H1 (cell line): ENCODE results near the gene DIPK1A. TPM values are rescaled to one million over a fixed set of nuclear protein-coding genes. Genes with fewer than 3 reads are reported as not detected.

ENCODE experiments used
- CHD2 ChIP-seq: IDR thresholded peaks from 2 replicates; pipeline ENCODE4 v1.6.1; 2012; ENCODE audit warnings: low read length, improper control_type of control experiment
- CTBP2 ChIP-seq: IDR thresholded peaks from 2 replicates; pipeline ENCODE4 v1.7.0; 2011; ENCODE audit warnings: borderline replicate concordance, mild to moderate bottlenecking, moderate library complexity, mixed read lengths, low read length; ENCODE audit not compliant: insufficient read depth, insufficient read length
- GTF2F1 ChIP-seq: IDR thresholded peaks from 2 replicates; pipeline ENCODE4 v1.6.1; 2012; ENCODE audit warnings: low read depth, low read length, improper control_type of control experiment, borderline replicate concordance
- SP4 ChIP-seq: IDR thresholded peaks from 2 replicates; pipeline ENCODE4 v1.6.1; 2012; ENCODE audit warnings: low read length, inconsistent platforms
- SRF ChIP-seq: IDR thresholded peaks from 2 replicates; pipeline ENCODE4 v1.6.1; 2011; ENCODE audit warnings: mild to moderate bottlenecking, low read depth, low read length, moderate library complexity
- TAF7 ChIP-seq: optimal IDR thresholded peaks from 2 replicates; pipeline ENCODE3; 2011; ENCODE audit warnings: low read depth, mild to moderate bottlenecking, inconsistent platforms, low read length, moderate library complexity, borderline replicate concordance
- polyA plus RNA-seq, 7 experiments: library from polyadenylated mRNA; depleted of rRNA in 3 of 7; stranded (reverse) in 5 of 7; unstranded in 2 of 7; fragments of >200 nt in 5 of 7; fragments of 200-250 nt in 2 of 7; gene quantifications; 1 replicate in 5 of 7; 2 replicates in 1 of 7; 4 replicates in 1 of 7; pipeline versions ENCODE4 v1.2.1 to v1.2.3, GENCODE V29; 2011 to 2013; ENCODE audit warnings: missing spikeins in 2 of 7, mixed read lengths in 2 of 7
- total RNA-seq: library from RNA; stranded (reverse); fragmentation: NEBNext Ultra II Directional; extraction: Animal tissue kit (Norgen Biotek cat#: 25700); gene quantifications from 2 replicates; pipeline ENCODE4 v1.2.1, GENCODE V29; 2021
- TF ChIP-seq, protein P1 (sequence below): fragments of 300-600 bp; sonication (generic); IDR thresholded peaks from 2 replicates; pipeline ENCODE4 v1.7.1; 2012; ENCODE audit warnings: low read length, moderate library complexity, mild to moderate bottlenecking, inconsistent platforms; ENCODE audit not compliant: insufficient replicate concordance
- TF ChIP-seq, protein P2 (sequence below): IDR thresholded peaks from 2 replicates; pipeline ENCODE4 v1.6.1; 2012; ENCODE audit warnings: inconsistent platforms

Gene DIPK1A
- total and polyA plus RNA-seq, 2 of the 8 experiments (the other 6 are each of a cell fraction or from before 2014, with no cell fraction given), result 2.5 to 5.0 TPM

DNA sequence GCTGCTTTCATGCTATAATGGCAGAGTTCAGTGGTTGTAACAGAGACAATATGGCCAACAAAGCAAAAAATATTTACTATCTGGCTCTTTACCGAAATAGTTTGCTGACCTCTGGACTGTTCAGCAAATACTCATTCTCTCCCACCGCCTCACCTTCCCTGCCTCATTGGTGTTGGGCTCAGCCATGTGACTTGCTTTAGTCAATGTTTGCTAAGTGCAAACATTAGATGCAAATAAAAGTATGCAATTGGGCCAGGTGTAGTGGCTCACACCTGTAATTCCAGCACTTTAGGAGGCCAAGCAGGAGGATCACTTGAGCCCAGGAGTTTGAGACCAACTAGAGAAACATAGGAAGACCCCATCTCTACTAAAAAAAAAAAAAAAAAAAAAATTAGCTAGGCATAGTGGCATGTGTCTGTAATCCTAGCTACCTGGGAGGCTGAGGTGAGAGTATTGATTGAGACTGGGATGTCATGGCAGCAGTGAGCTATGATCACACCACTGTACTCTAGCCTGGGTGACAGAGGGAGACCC lies 74.3 kb downstream of the DIPK1A start (continued):
- TF ChIP-seq, protein P1, sequence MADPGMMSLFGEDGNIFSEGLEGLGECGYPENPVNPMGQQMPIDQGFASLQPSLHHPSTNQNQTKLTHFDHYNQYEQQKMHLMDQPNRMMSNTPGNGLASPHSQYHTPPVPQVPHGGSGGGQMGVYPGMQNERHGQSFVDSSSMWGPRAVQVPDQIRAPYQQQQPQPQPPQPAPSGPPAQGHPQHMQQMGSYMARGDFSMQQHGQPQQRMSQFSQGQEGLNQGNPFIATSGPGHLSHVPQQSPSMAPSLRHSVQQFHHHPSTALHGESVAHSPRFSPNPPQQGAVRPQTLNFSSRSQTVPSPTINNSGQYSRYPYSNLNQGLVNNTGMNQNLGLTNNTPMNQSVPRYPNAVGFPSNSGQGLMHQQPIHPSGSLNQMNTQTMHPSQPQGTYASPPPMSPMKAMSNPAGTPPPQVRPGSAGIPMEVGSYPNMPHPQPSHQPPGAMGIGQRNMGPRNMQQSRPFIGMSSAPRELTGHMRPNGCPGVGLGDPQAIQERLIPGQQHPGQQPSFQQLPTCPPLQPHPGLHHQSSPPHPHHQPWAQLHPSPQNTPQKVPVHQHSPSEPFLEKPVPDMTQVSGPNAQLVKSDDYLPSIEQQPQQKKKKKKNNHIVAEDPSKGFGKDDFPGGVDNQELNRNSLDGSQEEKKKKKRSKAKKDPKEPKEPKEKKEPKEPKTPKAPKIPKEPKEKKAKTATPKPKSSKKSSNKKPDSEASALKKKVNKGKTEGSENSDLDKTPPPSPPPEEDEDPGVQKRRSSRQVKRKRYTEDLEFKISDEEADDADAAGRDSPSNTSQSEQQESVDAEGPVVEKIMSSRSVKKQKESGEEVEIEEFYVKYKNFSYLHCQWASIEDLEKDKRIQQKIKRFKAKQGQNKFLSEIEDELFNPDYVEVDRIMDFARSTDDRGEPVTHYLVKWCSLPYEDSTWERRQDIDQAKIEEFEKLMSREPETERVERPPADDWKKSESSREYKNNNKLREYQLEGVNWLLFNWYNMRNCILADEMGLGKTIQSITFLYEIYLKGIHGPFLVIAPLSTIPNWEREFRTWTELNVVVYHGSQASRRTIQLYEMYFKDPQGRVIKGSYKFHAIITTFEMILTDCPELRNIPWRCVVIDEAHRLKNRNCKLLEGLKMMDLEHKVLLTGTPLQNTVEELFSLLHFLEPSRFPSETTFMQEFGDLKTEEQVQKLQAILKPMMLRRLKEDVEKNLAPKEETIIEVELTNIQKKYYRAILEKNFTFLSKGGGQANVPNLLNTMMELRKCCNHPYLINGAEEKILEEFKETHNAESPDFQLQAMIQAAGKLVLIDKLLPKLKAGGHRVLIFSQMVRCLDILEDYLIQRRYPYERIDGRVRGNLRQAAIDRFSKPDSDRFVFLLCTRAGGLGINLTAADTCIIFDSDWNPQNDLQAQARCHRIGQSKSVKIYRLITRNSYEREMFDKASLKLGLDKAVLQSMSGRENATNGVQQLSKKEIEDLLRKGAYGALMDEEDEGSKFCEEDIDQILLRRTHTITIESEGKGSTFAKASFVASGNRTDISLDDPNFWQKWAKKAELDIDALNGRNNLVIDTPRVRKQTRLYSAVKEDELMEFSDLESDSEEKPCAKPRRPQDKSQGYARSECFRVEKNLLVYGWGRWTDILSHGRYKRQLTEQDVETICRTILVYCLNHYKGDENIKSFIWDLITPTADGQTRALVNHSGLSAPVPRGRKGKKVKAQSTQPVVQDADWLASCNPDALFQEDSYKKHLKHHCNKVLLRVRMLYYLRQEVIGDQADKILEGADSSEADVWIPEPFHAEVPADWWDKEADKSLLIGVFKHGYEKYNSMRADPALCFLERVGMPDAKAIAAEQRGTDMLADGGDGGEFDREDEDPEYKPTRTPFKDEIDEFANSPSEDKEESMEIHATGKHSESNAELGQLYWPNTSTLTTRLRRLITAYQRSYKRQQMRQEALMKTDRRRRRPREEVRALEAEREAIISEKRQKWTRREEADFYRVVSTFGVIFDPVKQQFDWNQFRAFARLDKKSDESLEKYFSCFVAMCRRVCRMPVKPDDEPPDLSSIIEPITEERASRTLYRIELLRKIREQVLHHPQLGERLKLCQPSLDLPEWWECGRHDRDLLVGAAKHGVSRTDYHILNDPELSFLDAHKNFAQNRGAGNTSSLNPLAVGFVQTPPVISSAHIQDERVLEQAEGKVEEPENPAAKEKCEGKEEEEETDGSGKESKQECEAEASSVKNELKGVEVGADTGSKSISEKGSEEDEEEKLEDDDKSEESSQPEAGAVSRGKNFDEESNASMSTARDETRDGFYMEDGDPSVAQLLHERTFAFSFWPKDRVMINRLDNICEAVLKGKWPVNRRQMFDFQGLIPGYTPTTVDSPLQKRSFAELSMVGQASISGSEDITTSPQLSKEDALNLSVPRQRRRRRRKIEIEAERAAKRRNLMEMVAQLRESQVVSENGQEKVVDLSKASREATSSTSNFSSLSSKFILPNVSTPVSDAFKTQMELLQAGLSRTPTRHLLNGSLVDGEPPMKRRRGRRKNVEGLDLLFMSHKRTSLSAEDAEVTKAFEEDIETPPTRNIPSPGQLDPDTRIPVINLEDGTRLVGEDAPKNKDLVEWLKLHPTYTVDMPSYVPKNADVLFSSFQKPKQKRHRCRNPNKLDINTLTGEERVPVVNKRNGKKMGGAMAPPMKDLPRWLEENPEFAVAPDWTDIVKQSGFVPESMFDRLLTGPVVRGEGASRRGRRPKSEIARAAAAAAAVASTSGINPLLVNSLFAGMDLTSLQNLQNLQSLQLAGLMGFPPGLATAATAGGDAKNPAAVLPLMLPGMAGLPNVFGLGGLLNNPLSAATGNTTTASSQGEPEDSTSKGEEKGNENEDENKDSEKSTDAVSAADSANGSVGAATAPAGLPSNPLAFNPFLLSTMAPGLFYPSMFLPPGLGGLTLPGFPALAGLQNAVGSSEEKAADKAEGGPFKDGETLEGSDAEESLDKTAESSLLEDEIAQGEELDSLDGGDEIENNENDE, result no peak
- TF ChIP-seq SP4 (no peak), CHD2 (no peak), CTBP2 (no peak), GTF2F1 (no peak), SRF (no peak), TAF7 (no peak)
- TF ChIP-seq, protein P2, sequence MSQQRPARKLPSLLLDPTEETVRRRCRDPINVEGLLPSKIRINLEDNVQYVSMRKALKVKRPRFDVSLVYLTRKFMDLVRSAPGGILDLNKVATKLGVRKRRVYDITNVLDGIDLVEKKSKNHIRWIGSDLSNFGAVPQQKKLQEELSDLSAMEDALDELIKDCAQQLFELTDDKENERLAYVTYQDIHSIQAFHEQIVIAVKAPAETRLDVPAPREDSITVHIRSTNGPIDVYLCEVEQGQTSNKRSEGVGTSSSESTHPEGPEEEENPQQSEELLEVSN, result no peak
